ENCODE measurements around the gene PHAX. TPM values are rescaled to one million over a fixed set of nuclear protein-coding genes. Genes with fewer than 3 reads are reported as not detected.
"Not testable (repeated sequence)": the region's sequence is repeated elsewhere in the genome, so short reads cannot be mapped to it uniquely, and the experiment has no call there.

PHAX gene
- total RNA-seq, 2 donors from 2014 or later = 23.4 to 27.4 TPM

DNA sequence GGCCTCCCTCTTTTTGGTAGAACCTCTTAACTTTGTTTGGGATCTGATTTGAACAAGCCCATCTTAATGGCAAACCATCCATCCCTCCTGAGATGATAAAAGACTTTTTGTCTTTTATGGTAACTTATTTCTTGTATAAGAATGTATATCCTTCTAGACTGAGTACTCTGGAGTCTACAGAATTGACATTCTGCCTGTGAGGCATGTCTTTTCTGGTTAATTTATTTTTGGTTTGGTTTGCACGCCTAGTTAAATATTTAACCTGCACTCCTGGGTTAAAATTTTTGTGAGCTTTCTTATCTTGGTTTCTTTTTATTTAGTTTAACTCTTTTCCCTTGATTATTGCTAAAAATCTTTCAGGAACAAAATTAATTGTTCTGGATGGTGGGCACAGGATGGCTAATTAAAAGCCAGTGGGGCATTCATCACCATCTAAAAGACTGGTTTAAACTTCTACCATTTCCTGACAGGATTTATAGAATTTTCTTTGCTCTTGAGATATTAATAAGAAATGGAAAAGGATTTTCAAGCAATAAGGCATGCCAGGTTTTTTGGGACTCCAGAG, 50.3 kb downstream of the PHAX start:
- ATAC-seq (ENCODE audit: insufficient number of reproducible peaks, low FRiP score, low read depth) (no peak), DNase-seq (ENCODE audit: low spot score) (no peak)
- H3K27ac ChIP-seq = no peak overlapping the region
- TF ChIP-seq, protein P1, sequence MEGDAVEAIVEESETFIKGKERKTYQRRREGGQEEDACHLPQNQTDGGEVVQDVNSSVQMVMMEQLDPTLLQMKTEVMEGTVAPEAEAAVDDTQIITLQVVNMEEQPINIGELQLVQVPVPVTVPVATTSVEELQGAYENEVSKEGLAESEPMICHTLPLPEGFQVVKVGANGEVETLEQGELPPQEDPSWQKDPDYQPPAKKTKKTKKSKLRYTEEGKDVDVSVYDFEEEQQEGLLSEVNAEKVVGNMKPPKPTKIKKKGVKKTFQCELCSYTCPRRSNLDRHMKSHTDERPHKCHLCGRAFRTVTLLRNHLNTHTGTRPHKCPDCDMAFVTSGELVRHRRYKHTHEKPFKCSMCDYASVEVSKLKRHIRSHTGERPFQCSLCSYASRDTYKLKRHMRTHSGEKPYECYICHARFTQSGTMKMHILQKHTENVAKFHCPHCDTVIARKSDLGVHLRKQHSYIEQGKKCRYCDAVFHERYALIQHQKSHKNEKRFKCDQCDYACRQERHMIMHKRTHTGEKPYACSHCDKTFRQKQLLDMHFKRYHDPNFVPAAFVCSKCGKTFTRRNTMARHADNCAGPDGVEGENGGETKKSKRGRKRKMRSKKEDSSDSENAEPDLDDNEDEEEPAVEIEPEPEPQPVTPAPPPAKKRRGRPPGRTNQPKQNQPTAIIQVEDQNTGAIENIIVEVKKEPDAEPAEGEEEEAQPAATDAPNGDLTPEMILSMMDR (IDR thresholded peaks at IDR 0.05) = no peak
- no peaks in the 10 kb centered on the region for H3K4me1 ChIP-seq (ENCODE audit: control insufficient read depth in 1 of 2, low read depth in 2 of 2)
- no peaks in the 10 kb centered on the region for H3K9me3 ChIP-seq
- no peak overlapping the region for H3K4me3 ChIP-seq
- no peaks in the 10 kb centered on the region for H3K27me3 ChIP-seq (replicated peaks; ENCODE audit: insufficient read depth)
- no peaks in the 10 kb centered on the region for H3K36me3 ChIP-seq

DNA sequence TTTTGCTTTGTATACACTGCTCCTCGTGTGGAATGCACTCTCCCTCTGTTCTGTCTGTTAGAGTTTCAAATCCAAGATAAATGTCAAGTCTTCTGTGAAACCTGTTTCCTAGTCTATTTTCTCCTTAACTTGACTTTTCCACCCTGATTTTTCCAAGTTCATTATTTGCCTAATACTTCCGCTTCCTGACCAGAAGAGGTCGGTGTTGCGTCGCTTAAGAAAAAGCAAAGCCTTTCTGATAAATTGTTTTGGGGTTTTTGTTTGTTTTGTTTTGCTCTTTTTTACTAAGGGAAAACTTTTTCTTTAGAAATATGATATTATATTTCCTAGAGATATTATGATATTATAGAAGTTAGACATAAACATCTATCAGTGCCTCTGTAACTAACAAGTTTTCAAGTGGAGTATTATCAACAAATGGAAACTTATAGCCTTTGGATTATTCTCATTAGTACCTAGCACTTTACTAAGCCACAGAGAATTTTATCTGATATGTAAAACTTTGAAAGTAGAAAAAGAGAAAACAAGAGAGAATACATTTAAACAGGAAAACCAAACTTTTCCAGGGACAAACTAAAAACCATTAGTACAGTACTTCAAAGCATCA, 55.8 kb downstream of the PHAX start:
- DNase-seq (ENCODE audit: low spot score) (no peak), ATAC-seq (ENCODE audit: insufficient number of reproducible peaks, low FRiP score, low read depth) (no peak)
- Histone ChIP-seq H3K36me3 (no peaks in the 10 kb centered on the region), H3K27ac (no peak overlapping the region), H3K9me3 (no peaks in the 10 kb centered on the region), H3K4me3 (no peak overlapping the region), H3K27me3 (replicated peaks; ENCODE audit: insufficient read depth) (no peaks in the 10 kb centered on the region), H3K4me1 (ENCODE audit: control insufficient read depth in 1 of 2, low read depth in 2 of 2) (no peaks in the 10 kb centered on the region)
- TF ChIP-seq, protein P1 (IDR thresholded peaks at IDR 0.05) = peak; percentile 69

- DNase-seq (ENCODE audit: low spot score) = no peak
- H3K4me1 ChIP-seq (ENCODE audit: control insufficient read depth in 1 of 2, low read depth in 2 of 2) = no peaks in the 10 kb centered on the region
- no peaks in the 10 kb centered on the region for H3K9me3 ChIP-seq
- no peak for ATAC-seq (ENCODE audit: insufficient number of reproducible peaks, low FRiP score, low read depth)
- TF ChIP-seq, protein P1 (IDR thresholded peaks at IDR 0.05) = no peak
- H3K27ac ChIP-seq = no peak overlapping the region
- no peaks in the 10 kb centered on the region for H3K36me3 ChIP-seq
- H3K27me3 ChIP-seq (replicated peaks; ENCODE audit: insufficient read depth) = no peaks in the 10 kb centered on the region
- no peak overlapping the region for H3K4me3 ChIP-seq
Observed at GRCh38 chr5:126658561-126658960, 57.8 kb downstream of the PHAX start.

DNA sequence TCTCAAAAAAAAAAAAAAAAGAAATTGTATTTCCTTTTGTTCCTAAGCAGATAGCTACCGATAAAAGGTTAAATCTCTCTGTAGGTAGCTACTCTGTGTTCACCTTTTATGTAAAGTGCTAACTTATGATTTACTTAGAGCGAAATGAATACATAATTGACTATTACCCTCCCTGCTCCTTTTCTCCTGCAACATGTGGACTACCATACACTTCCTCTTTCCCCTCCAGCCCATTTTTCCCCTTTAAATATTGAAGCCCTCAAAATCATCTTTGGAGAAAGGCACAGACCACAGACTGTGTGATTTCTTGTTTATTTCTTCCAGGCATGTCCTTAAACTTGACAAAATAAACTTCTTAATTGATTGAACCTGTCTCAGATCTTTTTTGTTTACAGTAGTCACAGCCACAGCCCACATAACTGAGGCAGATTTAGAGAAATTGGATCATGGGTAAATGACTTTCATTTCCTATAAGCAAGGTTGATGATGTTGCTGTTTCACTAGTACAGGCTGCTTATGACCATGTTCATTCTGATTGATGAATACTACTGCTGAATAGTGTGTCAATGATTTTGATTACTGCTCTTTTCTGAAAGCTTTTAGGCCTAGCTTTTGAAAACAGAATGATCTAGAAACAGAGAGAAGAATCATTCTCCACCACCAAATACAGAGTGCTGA, 59.2 kb downstream of the PHAX start:
- H3K4me1 ChIP-seq (ENCODE audit: control insufficient read depth in 1 of 2, low read depth in 2 of 2) = no peaks in the 10 kb centered on the region
- ATAC-seq (ENCODE audit: insufficient number of reproducible peaks, low FRiP score, low read depth) (no peak), DNase-seq (ENCODE audit: low spot score) (no peak)
- H3K4me3 ChIP-seq = no peak overlapping the region
- no peaks in the 10 kb centered on the region for H3K9me3 ChIP-seq
- H3K27me3 ChIP-seq (replicated peaks; ENCODE audit: insufficient read depth) = no peaks in the 10 kb centered on the region
- TF ChIP-seq, protein P1 (IDR thresholded peaks at IDR 0.05) = no peak
- H3K27ac ChIP-seq = no peak overlapping the region
- H3K36me3 ChIP-seq = no peaks in the 10 kb centered on the region

- ATAC-seq (ENCODE audit: insufficient number of reproducible peaks, low FRiP score, low read depth) (no peak), DNase-seq (ENCODE audit: low spot score) (no peak)
- Histone ChIP-seq H3K36me3 (no peaks in the 10 kb centered on the region), H3K4me3 (no peak overlapping the region), H3K9me3 (no peaks in the 10 kb centered on the region), H3K4me1 (ENCODE audit: control insufficient read depth in 1 of 2, low read depth in 2 of 2) (no peaks in the 10 kb centered on the region), H3K27ac (no peak overlapping the region), H3K27me3 (replicated peaks; ENCODE audit: insufficient read depth) (no peaks in the 10 kb centered on the region)
- TF ChIP-seq, protein P1 (IDR thresholded peaks at IDR 0.05) = no peak
Observed at GRCh38 chr5:126664586-126664985, 63.8 kb downstream of the PHAX start.

GRCh38 chr5:126670109-126670508, 69.4 kb downstream of the PHAX start:
- not testable (repeated sequence) for H3K27me3 ChIP-seq (replicated peaks; ENCODE audit: insufficient read depth); H3K4me1 ChIP-seq (ENCODE audit: control insufficient read depth in 1 of 2, low read depth in 2 of 2); DNase-seq (ENCODE audit: low spot score); H3K4me3 ChIP-seq; H3K9me3 ChIP-seq; H3K36me3 ChIP-seq; ATAC-seq (ENCODE audit: insufficient number of reproducible peaks, low FRiP score, low read depth); H3K27ac ChIP-seq

- DNase-seq (ENCODE audit: low spot score); H3K36me3 ChIP-seq; H3K9me3 ChIP-seq; ATAC-seq (ENCODE audit: insufficient number of reproducible peaks, low FRiP score, low read depth); H3K27ac ChIP-seq; H3K4me3 ChIP-seq; H3K4me1 ChIP-seq (ENCODE audit: control insufficient read depth in 1 of 2, low read depth in 2 of 2); H3K27me3 ChIP-seq (replicated peaks; ENCODE audit: insufficient read depth): not testable (repeated sequence)
Observed at GRCh38 chr5:126671681-126672080, 70.9 kb downstream of the PHAX start.

Data from thoracic aorta (tissue), 2 donors.